HEK293 (cell line): Measurements from ENCODE around the gene RNF11.

Source experiments
- CTCF ChIA-PET: fragments of 350-600 bp; formaldehyde crosslinking; extraction: SDS; loops from one replicate; lab custom pipeline; 2021; ENCODE audit warnings: antibody characterized with exemption; lab: Yijun Ruan, JAX
- POLR2A ChIA-PET: fragments of 300-600 bp; formaldehyde crosslinking; extraction: SDS; loops from one replicate; lab custom pipeline; 2020; ENCODE audit warnings: antibody characterized with exemption, inconsistent platforms; lab: Yijun Ruan, JAX
- H3K27ac ChIP-seq: fragments of 200-500 bp; sonication (Bioruptor generic); 2 replicates; pipeline ENCODE4 v1.5.1; 2014; ENCODE audit warnings: low read depth, low read length, control low read depth, inconsistent platforms; ENCODE audit errors: extremely low read depth
- H3K36me3 ChIP-seq, 2 experiments: fragments of 200-500 bp in 1 of 2; sonication (Bioruptor generic) in 1 of 2; 1 replicate in 1 of 2; 2 replicates in 1 of 2; pipeline ENCODE4 v1.5.1; 2014 to 2017; ENCODE audit warnings: inconsistent platforms in 2 of 2, low read length in 2 of 2; ENCODE audit not compliant: control insufficient read depth in 2 of 2, insufficient read depth in 1 of 2
- H3K4me1 ChIP-seq: fragments of 200-500 bp; sonication (Bioruptor generic); 2 replicates; pipeline ENCODE4 v1.5.1; 2014; ENCODE audit warnings: mild to moderate bottlenecking, low read length, inconsistent platforms; ENCODE audit not compliant: control insufficient read depth, insufficient read depth
- H3K4me3 ChIP-seq: 2 replicates; pipeline ENCODE4 v1.5.1; 2011; ENCODE audit warnings: low read depth, mild to moderate bottlenecking, control low read depth, low read length, moderate library complexity
- H3K9me3 ChIP-seq: fragments of 200-500 bp; sonication (Bioruptor generic); 2 replicates; pipeline ENCODE4 v1.5.1; 2014; ENCODE audit warnings: low read depth, low read length, inconsistent platforms; ENCODE audit not compliant: control insufficient read depth, insufficient read depth
- AEBP2 ChIP-seq: fragments of 450-650 bp; formaldehyde crosslinking; IDR thresholded peaks from 2 replicates; pipeline ENCODE4 v1.5.1; 2016; ENCODE audit warnings: missing biosample characterization, missing genetic modification characterization, borderline replicate concordance
- ELK4 ChIP-seq: IDR thresholded peaks from 2 replicates; pipeline ENCODE4 v1.6.1; 2011; ENCODE audit warnings: mild to moderate bottlenecking, low read depth, low read length, borderline replicate concordance
- GLI4 ChIP-seq: fragments of 450-650 bp; formaldehyde crosslinking; IDR thresholded peaks from 2 replicates; pipeline ENCODE4 v1.5.1; 2016; ENCODE audit warnings: missing biosample characterization, missing genetic modification characterization
- HOXD13 ChIP-seq: sonication (generic); formaldehyde crosslinking; IDR thresholded peaks from 2 replicates; pipeline ENCODE4 v1.8.0; 2022; ENCODE audit warnings: missing genetic modification reagents, borderline replicate concordance
- SCRT2 ChIP-seq: fragments of 450-650 bp; formaldehyde crosslinking; IDR thresholded peaks from 2 replicates; pipeline ENCODE4 v1.5.1; 2016; ENCODE audit warnings: missing biosample characterization, missing genetic modification characterization
- SP7 ChIP-seq: fragments of 450-650 bp; formaldehyde crosslinking; IDR thresholded peaks from 2 replicates; pipeline ENCODE4 v1.5.1; 2016; ENCODE audit warnings: missing biosample characterization, missing genetic modification characterization
- ZBTB1 ChIP-seq: fragments of 450-650 bp; formaldehyde crosslinking; IDR thresholded peaks from 2 replicates; pipeline ENCODE4 v1.5.1; 2016; ENCODE audit warnings: missing biosample characterization, missing genetic modification characterization
- ZEB2 ChIP-seq: fragments of 450-650 bp; formaldehyde crosslinking; IDR thresholded peaks from 2 replicates; pipeline ENCODE4 v1.5.1; 2016; ENCODE audit warnings: missing biosample characterization, missing genetic modification characterization
- ZFP41 ChIP-seq: fragments of 450-650 bp; formaldehyde crosslinking; IDR thresholded peaks from 2 replicates; pipeline ENCODE4 v1.5.1; 2016; ENCODE audit warnings: missing biosample characterization, missing genetic modification characterization, borderline replicate concordance
- ZNF16 ChIP-seq: fragments of 450-650 bp; formaldehyde crosslinking; IDR thresholded peaks from 2 replicates; pipeline ENCODE4 v1.5.1; 2016; ENCODE audit warnings: low read depth, missing biosample characterization, missing genetic modification characterization
- ZNF175 ChIP-seq: fragments of 450-650 bp; formaldehyde crosslinking; IDR thresholded peaks from 2 replicates; pipeline ENCODE4 v1.5.1; 2016; ENCODE audit warnings: missing biosample characterization, missing genetic modification characterization
- ZNF23 ChIP-seq: fragments of 450-650 bp; formaldehyde crosslinking; IDR thresholded peaks from 2 replicates; pipeline ENCODE4 v1.5.1; 2016; ENCODE audit warnings: missing biosample characterization, missing genetic modification characterization, borderline replicate concordance
- ZNF248 ChIP-seq: fragments of 450-650 bp; formaldehyde crosslinking; IDR thresholded peaks from 2 replicates; pipeline ENCODE4 v1.5.1; 2017; ENCODE audit warnings: missing biosample characterization, missing genetic modification characterization
- ZNF26 ChIP-seq: fragments of 450-650 bp; formaldehyde crosslinking; IDR thresholded peaks from 2 replicates; pipeline ENCODE4 v1.5.1; 2016; ENCODE audit warnings: missing biosample characterization, missing genetic modification characterization
- ZNF335 ChIP-seq: fragments of 450-650 bp; formaldehyde crosslinking; conservative IDR thresholded peaks from 2 replicates; pipeline ENCODE4 v1.5.1; 2016; ENCODE audit warnings: missing biosample characterization, missing genetic modification characterization
- ZNF341 ChIP-seq: fragments of 450-650 bp; formaldehyde crosslinking; IDR thresholded peaks from 2 replicates; pipeline ENCODE4; 2016; ENCODE audit warnings: low read depth, missing biosample characterization, missing genetic modification characterization
- ZNF488 ChIP-seq: fragments of 450-650 bp; formaldehyde crosslinking; IDR thresholded peaks from 2 replicates; pipeline ENCODE4 v1.5.1; 2016; ENCODE audit warnings: missing biosample characterization, missing genetic modification characterization
- ZNF501 ChIP-seq: fragments of 450-650 bp; formaldehyde crosslinking; IDR thresholded peaks from 2 replicates; pipeline ENCODE4 v1.5.1; 2016; ENCODE audit warnings: missing biosample characterization, missing genetic modification characterization
- ZNF514 ChIP-seq: fragments of 450-650 bp; formaldehyde crosslinking; IDR thresholded peaks from 2 replicates; pipeline ENCODE4 v1.5.1; 2016; ENCODE audit warnings: missing biosample characterization, missing genetic modification characterization
- ZNF629 ChIP-seq: fragments of 450-650 bp; formaldehyde crosslinking; IDR thresholded peaks from 2 replicates; pipeline ENCODE4 v1.5.1; 2017; ENCODE audit warnings: missing biosample characterization, missing genetic modification characterization
- ZNF677 ChIP-seq: fragments of 450-650 bp; IDR thresholded peaks from 2 replicates; pipeline ENCODE4 v1.5.0; 2018; ENCODE audit warnings: missing biosample characterization, mild to moderate bottlenecking, missing genetic modification characterization, moderate library complexity
- ZNF776 ChIP-seq: fragments of 450-650 bp; formaldehyde crosslinking; IDR thresholded peaks from 2 replicates; pipeline ENCODE4 v1.5.0; 2017; ENCODE audit warnings: missing biosample characterization, missing genetic modification characterization, borderline replicate concordance
- TF ChIP-seq, protein P1 (sequence below): fragments of 450-650 bp; formaldehyde crosslinking; IDR thresholded peaks from 2 replicates; pipeline ENCODE4 v1.5.1; 2016; ENCODE audit warnings: missing biosample characterization, missing genetic modification characterization
- TF ChIP-seq, protein P2 (sequence below): fragments of 450-650 bp; formaldehyde crosslinking; IDR thresholded peaks from 2 replicates; pipeline ENCODE4 v1.5.1; 2016; ENCODE audit warnings: missing biosample characterization, missing genetic modification characterization

The RNF11 gene

DNA sequence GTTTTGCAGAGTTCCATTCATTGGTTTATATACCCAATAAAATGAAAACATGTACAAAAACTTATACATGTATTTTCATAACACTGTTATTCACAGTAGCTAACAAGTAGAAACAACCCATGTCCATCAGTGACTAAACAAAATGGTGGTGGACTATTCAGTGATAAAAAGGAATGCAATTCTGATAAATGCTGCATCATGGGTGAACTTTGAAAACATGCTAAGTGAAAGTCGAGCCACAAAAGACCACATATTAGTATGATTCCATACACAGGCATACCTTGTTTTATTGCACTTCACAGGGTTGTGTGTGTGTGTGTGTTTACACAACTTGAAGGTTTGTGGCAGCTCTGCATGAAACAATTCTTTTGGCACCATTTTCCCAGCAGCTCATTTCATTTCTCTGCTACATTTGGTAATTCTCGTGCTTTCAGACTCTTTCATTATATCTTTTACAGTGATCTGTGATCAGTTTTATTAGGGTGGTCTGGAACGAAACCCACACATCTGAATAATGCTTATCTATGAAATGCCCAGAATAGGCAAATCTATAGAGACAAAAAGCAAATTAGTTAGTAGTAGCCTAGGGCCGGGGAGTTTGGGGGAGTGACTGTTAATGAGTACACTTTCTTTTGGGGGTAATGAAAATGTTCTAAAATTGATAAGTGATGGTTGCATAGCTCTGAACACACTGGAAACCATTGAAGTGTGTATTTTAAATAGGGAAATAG lies 27.2 kb downstream of the RNF11 start:
- no peak for TF ChIP-seq SP7 (tag by site-specific recombination)
- no peak for TF ChIP-seq ZFP41
- TF ChIP-seq ZNF341 (tag by site-specific recombination), result no peak
- TF ChIP-seq AEBP2 (tag by site-specific recombination), result no peak
- no peak for TF ChIP-seq ELK4
- no peak for TF ChIP-seq ZNF501 (tag by site-specific recombination)
- no peak for TF ChIP-seq ZNF175 (tag by site-specific recombination)
- no peak for TF ChIP-seq ZNF514 (tag by site-specific recombination)
- TF ChIP-seq ZNF23 (tag by site-specific recombination), result no peak
- TF ChIP-seq ZEB2 (tag by site-specific recombination), result no peak
- TF ChIP-seq, protein P1, sequence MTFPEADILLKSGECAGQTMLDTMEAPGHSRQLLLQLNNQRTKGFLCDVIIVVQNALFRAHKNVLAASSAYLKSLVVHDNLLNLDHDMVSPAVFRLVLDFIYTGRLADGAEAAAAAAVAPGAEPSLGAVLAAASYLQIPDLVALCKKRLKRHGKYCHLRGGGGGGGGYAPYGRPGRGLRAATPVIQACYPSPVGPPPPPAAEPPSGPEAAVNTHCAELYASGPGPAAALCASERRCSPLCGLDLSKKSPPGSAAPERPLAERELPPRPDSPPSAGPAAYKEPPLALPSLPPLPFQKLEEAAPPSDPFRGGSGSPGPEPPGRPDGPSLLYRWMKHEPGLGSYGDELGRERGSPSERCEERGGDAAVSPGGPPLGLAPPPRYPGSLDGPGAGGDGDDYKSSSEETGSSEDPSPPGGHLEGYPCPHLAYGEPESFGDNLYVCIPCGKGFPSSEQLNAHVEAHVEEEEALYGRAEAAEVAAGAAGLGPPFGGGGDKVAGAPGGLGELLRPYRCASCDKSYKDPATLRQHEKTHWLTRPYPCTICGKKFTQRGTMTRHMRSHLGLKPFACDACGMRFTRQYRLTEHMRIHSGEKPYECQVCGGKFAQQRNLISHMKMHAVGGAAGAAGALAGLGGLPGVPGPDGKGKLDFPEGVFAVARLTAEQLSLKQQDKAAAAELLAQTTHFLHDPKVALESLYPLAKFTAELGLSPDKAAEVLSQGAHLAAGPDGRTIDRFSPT, result no peak
- TF ChIP-seq ZNF677 (tag by site-specific recombination), result no peak
- TF ChIP-seq, all 188 proteins: peak for 0
- Histone ChIP-seq H3K36me3 (no peaks in the 10 kb centered on the region), H3K4me1 (peaks cover 14% of the 10 kb centered on the region), H3K27ac (no peak overlapping the region), H3K4me3 (no peak overlapping the region), H3K9me3 (no peaks in the 10 kb centered on the region)
- CTCF ChIA-PET, result interaction anchor here (0.6 kb wide), 1 partner anchor 8 kb away, joined by 3 read pairs; no protein-coding TSS in a partner anchor
- POLR2A ChIA-PET, result interaction anchor here (1.1 kb wide), 1 partner anchor 27 kb away, joined by 3 read pairs; the partner anchor contains the start of gene RNF11

DNA sequence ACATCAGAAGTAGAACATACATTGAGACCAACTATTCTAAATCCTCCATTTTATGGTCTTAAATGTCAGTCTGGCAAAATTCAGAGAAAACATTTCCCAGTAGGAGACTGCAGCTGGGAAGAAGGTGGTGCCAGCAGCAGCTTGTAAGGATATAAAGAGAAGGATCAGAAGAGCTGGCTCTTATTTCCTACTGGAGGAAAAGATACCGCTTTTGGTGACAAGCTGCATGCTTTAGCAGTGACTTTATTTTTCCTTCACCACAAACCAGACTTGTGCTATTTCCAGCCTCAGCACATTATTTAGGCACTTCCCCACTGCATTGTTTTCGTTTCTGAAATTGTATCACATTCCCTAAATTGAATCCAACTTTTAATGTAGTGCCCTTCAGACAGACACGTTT lies 28.4 kb downstream of the RNF11 start:
- Histone ChIP-seq H3K36me3 (no peaks in the 10 kb centered on the region), H3K4me3 (no peak overlapping the region), H3K27ac (no peak overlapping the region), H3K9me3 (no peaks in the 10 kb centered on the region), H3K4me1 (peaks cover 14% of the 10 kb centered on the region)
- POLR2A ChIA-PET, result interaction anchor here (1.1 kb wide), 1 partner anchor 29 kb away, joined by 3 read pairs; the partner anchor contains the start of gene RNF11
- CTCF ChIA-PET, result interaction anchor here (0.7 kb wide), 1 partner anchor 371 kb away, joined by 4 read pairs; no protein-coding TSS in a partner anchor
- TF ChIP-seq SCRT2 (tag by site-specific recombination) (no peak), HOXD13 (CRISPR knock-in tag) (no peak), ZNF629 (tag by site-specific recombination) (peak; percentile 54; the same call in 1 of the 2 replicates), ZNF776 (tag by site-specific recombination) (no peak), ZNF248 (no peak), ZEB2 (tag by site-specific recombination) (peak; percentile 40; the same call in 1 of the 2 replicates), ZNF16 (tag by site-specific recombination) (no peak), GLI4 (tag by site-specific recombination) (no peak), ZNF488 (tag by site-specific recombination) (no peak), ZBTB1 (no peak), ZNF335 (tag by site-specific recombination) (no peak), ZNF26 (no peak)
- TF ChIP-seq, protein P2, sequence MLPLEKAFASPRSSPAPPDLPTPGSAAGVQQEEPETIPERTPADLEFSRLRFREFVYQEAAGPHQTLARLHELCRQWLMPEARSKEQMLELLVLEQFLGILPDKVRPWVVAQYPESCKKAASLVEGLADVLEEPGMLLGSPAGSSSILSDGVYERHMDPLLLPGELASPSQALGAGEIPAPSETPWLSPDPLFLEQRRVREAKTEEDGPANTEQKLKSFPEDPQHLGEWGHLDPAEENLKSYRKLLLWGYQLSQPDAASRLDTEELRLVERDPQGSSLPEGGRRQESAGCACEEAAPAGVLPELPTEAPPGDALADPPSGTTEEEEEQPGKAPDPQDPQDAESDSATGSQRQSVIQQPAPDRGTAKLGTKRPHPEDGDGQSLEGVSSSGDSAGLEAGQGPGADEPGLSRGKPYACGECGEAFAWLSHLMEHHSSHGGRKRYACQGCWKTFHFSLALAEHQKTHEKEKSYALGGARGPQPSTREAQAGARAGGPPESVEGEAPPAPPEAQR (tag by site-specific recombination), result no peak
